Pancreas (tissue), 10 donors: ENCODE measurements around the gene ADAMTSL2. TPM values are rescaled to one million over a fixed set of nuclear protein-coding genes. Genes with fewer than 3 reads are reported as not detected.

Source experiments
- ATAC-seq, 4 donors: fragments of 200-7000 bp; cut with Tn5 transposase; one replicate each; pipeline versions ENCODE4 v1.8.0 to v1.9.1; 2020; ENCODE audit warnings: mild to moderate bottlenecking in 4 of 4, moderate library complexity in 4 of 4
- DNase-seq, 6 donors: peaks; one replicate each; pipeline ENCODE4 v3.0.0-alpha.2; 2020
- FAIRE-seq: peaks from 2 replicates; lab custom pipeline; 2012; peaks lifted over from hg19 to GRCh38; lab: Jason Lieb, UNC
- H3K27ac ChIP-seq, 4 donors: fragments of 200-600 bp; sonication (generic); 1 replicate in 3 of 4; 2 replicates in 1 of 4; pipeline versions ENCODE4 v1.5.0 to v1.8.0; 2020
- H3K27me3 ChIP-seq, 4 donors: fragments of 200-600 bp; one replicate each; pipeline ENCODE4 v1.8.0; 2021
- H3K36me3 ChIP-seq, 3 donors: fragments of 200-600 bp; sonication (generic) in 1 of 3; one replicate each; pipeline versions ENCODE4 v1.5.0 to v1.8.0; 2020 to 2021
- H3K4me1 ChIP-seq, 3 donors: fragments of 200-600 bp; one replicate each; pipeline ENCODE4 v1.8.0; 2021
- H3K4me3 ChIP-seq, 4 donors: fragments of 200-600 bp; sonication (generic) in 2 of 4; one replicate each; pipeline versions ENCODE4 v1.5.0 to v1.8.0; 2020 to 2021
- H3K9me3 ChIP-seq, 4 donors: fragments of 200-600 bp; one replicate each; pipeline ENCODE4 v1.8.0; 2021
- CTCF ChIP-seq, 4 donors: fragments of 200-600 bp; sonication (generic) in 3 of 4; IDR thresholded peaks; one replicate each; pipeline versions ENCODE4 v1.5.0 to v1.8.0; 2021; ENCODE audit warnings: antibody characterized with exemption in 4 of 4
- WGBS, 2 donors: extraction: QIAGEN DNeasy Blood & Tissue Kit; methylation state at CpG; one replicate each; pipeline ENCODE4 v1.1.7; 2013; 5-methylcytosine and 5-hydroxymethylcytosine counted together
- intact Hi-C, 3 donors: fragments of 100-400 bp; cut with DNase I; formaldehyde crosslinking; loops; one replicate each; pipeline versions ENCODE4 v1.11.1 to v1.14.2; 2022
- polyA plus RNA-seq, 2 donors: library from polyadenylated mRNA; stranded (reverse); fragments of 200-250 nt; gene quantifications; one replicate each; pipeline ENCODE4 v1.2.3, GENCODE V29; 2013
- total RNA-seq, 6 donors: library from RNA; stranded (reverse); fragmentation: NEBNext Ultra II Directional in 4 of 6; extraction: Animal tissue kit (Norgen Biotek cat#: 25700) in 4 of 6; gene quantifications; one replicate each; pipeline versions ENCODE4 v1.2.1 to v1.2.4, GENCODE V29; 2021 to 2023
- donor health status: healthy with polysubstance abuse.
- donor health status: DM: no; HTN: no; CAD: no; lungs with moderate emphysema.
- donor health status: DM: no; HTN: no; CAD: no.
- donor health status: control.
- donor health status: control.
- donor health status: Bipolar disorder and iron deficiency.
- donor health status: DM: yes; HTN: yes; CAD: no.
- donor health status: DM: no; HTN: no; CAD: no.
- donor health status: DM: no; HTN: no; CAD: no.
- donor health status: DM: yes; HTN: yes; CAD: no.

The ADAMTSL2 gene
- total and polyA plus RNA-seq, 8 donors = 1.5 to 12.9 (median 3.2) TPM

- TF ChIP-seq CTCF (IDR thresholded peaks at IDR 0.05) = no peak
- Histone ChIP-seq H3K27me3 (peaks cover 0 to 7% (median 0%) of the 10 kb centered on the region in 4 donors), H3K4me3 (no peak overlapping the region), H3K27ac (no peak overlapping the region), H3K9me3 (no peaks in the 10 kb centered on the region), H3K36me3 (no peaks in the 10 kb centered on the region), H3K4me1 (no peaks in the 10 kb centered on the region)
- intact Hi-C loops = no loop called here
- FAIRE-seq (no peak), DNase-seq (peak in 1 of 6 donors; percentile 45), ATAC-seq (no peak)
- WGBS, 2 donors = 65% methylated on average over 8 of the region's 8 CpGs
Measured at GRCh38 chr9:133587051-133587450, 52.5 kb downstream of the ADAMTSL2 start.

GRCh38 chr9:133587466-133587865 is 53.0 kb downstream of the ADAMTSL2 start:
- DNase-seq = peak in 1 of 6 donors; percentile 70

GRCh38 chr9:133589454-133590227 is 55.1 kb downstream of the ADAMTSL2 start:
- DNase-seq (peak in 1 of 6 donors; percentile 34), FAIRE-seq (no peak), ATAC-seq (no peak)
- Histone ChIP-seq H3K36me3 (no peaks in the 10 kb centered on the region), H3K27ac (no peak overlapping the region), H3K27me3 (peaks cover 0 to 7% (median 0%) of the 10 kb centered on the region in 4 donors), H3K4me1 (no peaks in the 10 kb centered on the region), H3K9me3 (no peaks in the 10 kb centered on the region), H3K4me3 (no peak overlapping the region)
- intact Hi-C loops = no loop called here
- 43 to 49% methylated on average over 19 of the region's 19 CpGs for WGBS, 2 donors
- TF ChIP-seq CTCF (IDR thresholded peaks at IDR 0.05) = peak in 1 of 4 donors; percentile 20

More at GRCh38 chr9:133587466-133587865, 53.0 kb downstream of the ADAMTSL2 start:
- ATAC-seq (no peak), FAIRE-seq (no peak)
- no peak overlapping the region for H3K27ac ChIP-seq
- no peaks in the 10 kb centered on the region for H3K4me1 ChIP-seq
- TF ChIP-seq CTCF (IDR thresholded peaks at IDR 0.05) = no peak
- H3K4me3 ChIP-seq = no peak overlapping the region
- WGBS, 2 donors = 80 to 83% methylated on average over 6 of the region's 6 CpGs
- H3K27me3 ChIP-seq = peaks cover 0 to 7% (median 0%) of the 10 kb centered on the region in 4 donors
- H3K9me3 ChIP-seq = no peaks in the 10 kb centered on the region
- no peaks in the 10 kb centered on the region for H3K36me3 ChIP-seq
- intact Hi-C loops = no loop called here

- intact Hi-C loops = no loop called here
- no peak for ATAC-seq
- no peaks in the 10 kb centered on the region for H3K4me1 ChIP-seq
- no peaks in the 10 kb centered on the region for H3K36me3 ChIP-seq
- H3K27ac ChIP-seq = no peak overlapping the region
- no peak overlapping the region for H3K4me3 ChIP-seq
- no peak for FAIRE-seq
- no peak for TF ChIP-seq CTCF (IDR thresholded peaks at IDR 0.05)
- H3K27me3 ChIP-seq = peaks cover 0 to 7% (median 0%) of the 10 kb centered on the region in 4 donors
- no peaks in the 10 kb centered on the region for H3K9me3 ChIP-seq
- peak in 1 of 6 donors; percentile 41 for DNase-seq
- WGBS, 2 donors = 62 to 75% methylated on average over 19 to 20 of the region's 20 CpGs
Measured at GRCh38 chr9:133590231-133590855, 55.8 kb downstream of the ADAMTSL2 start.
